ENCODE results near the gene TMPRSS5.

TMPRSS5 gene

GRCh38 chr11:113643006-113643585, 63.0 kb downstream of the TMPRSS5 start:
- no peak overlapping the region for H3K4me2 ChIP-seq (ENCODE audit: low read length)
- no peaks in the 10 kb centered on the region for H3K27me3 ChIP-seq (ENCODE audit: control insufficient read depth, low read length)

GRCh38 chr11:113642090-113642489, 64.0 kb downstream of the TMPRSS5 start:
- Histone ChIP-seq H3K4me1 (ENCODE audit: control insufficient read depth, low read length) (no peaks in the 10 kb centered on the region), H3K27me3 (ENCODE audit: control insufficient read depth, low read length) (no peaks in the 10 kb centered on the region), H3K79me2 (ENCODE audit: control insufficient read depth, low read length) (no peaks in the 10 kb centered on the region), H3K36me3 (ENCODE audit: control insufficient read depth, low read length) (no peaks in the 10 kb centered on the region), H3K9me3 (ENCODE audit: control insufficient read depth, insufficient read depth, low read length) (no peaks in the 10 kb centered on the region), H3K9me2 (replicated peaks; ENCODE audit: control insufficient read depth, low read length) (no peaks in the 10 kb centered on the region), H4K20me1 (ENCODE audit: control insufficient read depth, insufficient read depth, low read depth, low read length) (no peaks in the 10 kb centered on the region), H3K27ac (ENCODE audit: low read depth, low read length) (no peak overlapping the region), H3K4me2 (ENCODE audit: low read length) (no peak overlapping the region), H3K4me3 (ENCODE audit: low read length) (no peak overlapping the region), H3F3A (ENCODE audit: control insufficient read depth, insufficient read depth) (no peaks in the 10 kb centered on the region)
- TF ChIP-seq EZH2phosphoT487 (IDR thresholded peaks at IDR 0.05; ENCODE audit: borderline replicate concordance, low read length) = no peak
- TF ChIP-seq CTCF (IDR thresholded peaks at IDR 0.05; ENCODE audit: low read depth, low read length, poor library complexity, severe bottlenecking) = no peak

More at GRCh38 chr11:113643006-113643585, 63.0 kb downstream of the TMPRSS5 start:
- Histone ChIP-seq H3K4me1 (ENCODE audit: control insufficient read depth, low read length) (no peaks in the 10 kb centered on the region), H4K20me1 (ENCODE audit: control insufficient read depth, insufficient read depth, low read depth, low read length) (no peaks in the 10 kb centered on the region), H3K4me3 (ENCODE audit: low read length) (no peak overlapping the region), H3F3A (ENCODE audit: control insufficient read depth, insufficient read depth) (no peaks in the 10 kb centered on the region), H3K36me3 (ENCODE audit: control insufficient read depth, low read length) (no peaks in the 10 kb centered on the region), H3K27ac (ENCODE audit: low read depth, low read length) (no peak overlapping the region), H3K79me2 (ENCODE audit: control insufficient read depth, low read length) (no peaks in the 10 kb centered on the region), H3K9me2 (replicated peaks; ENCODE audit: control insufficient read depth, low read length) (no peaks in the 10 kb centered on the region; the same call in 1 of the 2 replicates), H3K9me3 (ENCODE audit: control insufficient read depth, insufficient read depth, low read length) (no peaks in the 10 kb centered on the region)
- no peak for TF ChIP-seq CTCF (IDR thresholded peaks at IDR 0.05; ENCODE audit: low read depth, low read length, poor library complexity, severe bottlenecking)

DNA sequence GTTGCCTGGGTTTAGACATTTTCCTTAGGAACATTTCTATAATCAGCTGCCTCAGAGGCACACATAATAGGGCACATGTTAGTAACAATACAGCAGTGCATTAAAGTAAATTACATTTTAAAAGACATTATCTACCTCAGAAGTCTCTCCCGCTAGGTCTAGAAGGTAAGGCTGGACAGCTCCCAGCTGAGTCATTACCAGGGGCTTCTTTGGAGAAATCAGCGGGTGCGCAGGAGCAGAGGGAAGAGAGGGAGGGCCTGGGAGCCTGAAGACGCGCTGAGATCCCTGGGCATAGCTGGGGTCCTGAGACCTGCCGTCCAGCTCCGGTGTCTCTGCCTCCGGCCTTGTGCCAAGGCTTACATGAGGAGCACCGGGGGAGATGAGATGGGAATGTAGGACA, 67.7 kb downstream of the TMPRSS5 start:
- no peaks in the 10 kb centered on the region for H3K79me2 ChIP-seq (ENCODE audit: control insufficient read depth, low read length)
- no peaks in the 10 kb centered on the region for H3K4me1 ChIP-seq (ENCODE audit: control insufficient read depth, low read length)
- no peaks in the 10 kb centered on the region for H3K9me3 ChIP-seq (ENCODE audit: control insufficient read depth, insufficient read depth, low read length)
- H3K36me3 ChIP-seq (ENCODE audit: control insufficient read depth, low read length) = no peaks in the 10 kb centered on the region
- H3K4me3 ChIP-seq (ENCODE audit: low read length) = no peak overlapping the region
- no peak overlapping the region for H3K27ac ChIP-seq (ENCODE audit: low read depth, low read length)
- no peaks in the 10 kb centered on the region for H3K27me3 ChIP-seq (ENCODE audit: control insufficient read depth, low read length)
- no peak overlapping the region for H3K4me2 ChIP-seq (ENCODE audit: low read length)
- H3K9me2 ChIP-seq (replicated peaks; ENCODE audit: control insufficient read depth, low read length) = no peaks in the 10 kb centered on the region
- no peaks in the 10 kb centered on the region for H4K20me1 ChIP-seq (ENCODE audit: control insufficient read depth, insufficient read depth, low read depth, low read length)
- TF ChIP-seq EZH2phosphoT487 (IDR thresholded peaks at IDR 0.05; ENCODE audit: borderline replicate concordance, low read length) = no peak
- TF ChIP-seq CTCF (IDR thresholded peaks at IDR 0.05; ENCODE audit: low read depth, low read length, poor library complexity, severe bottlenecking) = no peak
- H3F3A ChIP-seq (ENCODE audit: control insufficient read depth, insufficient read depth) = no peaks in the 10 kb centered on the region
